Endothelial cell (in vitro differentiated cells): Measurements from ENCODE around the gene UGP2. TPM values are rescaled to one million over a fixed set of nuclear protein-coding genes. Genes with fewer than 3 reads are reported as not detected.
"Not testable (repeated sequence)": the region's sequence is repeated elsewhere in the genome, so short reads cannot be mapped to it uniquely, and the experiment has no call there.

Source experiments
- DNase-seq: peaks from one replicate; pipeline ENCODE4 v3.0.0; 2021; ENCODE audit warnings: low spot score
- H3K27ac Mint-ChIP-seq: one replicate; pipeline ENCODE4 v1.8.0; 2021; ENCODE audit warnings: mixed read lengths, inconsistent platforms; ENCODE audit not compliant: unreplicated experiment
- H3K27me3 Mint-ChIP-seq: one replicate; pipeline ENCODE4 v1.8.0; 2021; ENCODE audit warnings: mild to moderate bottlenecking, moderate library complexity, mixed read lengths, inconsistent platforms; ENCODE audit not compliant: unreplicated experiment
- H3K36me3 Mint-ChIP-seq: one replicate; pipeline ENCODE4 v1.8.0; 2021; ENCODE audit warnings: mild to moderate bottlenecking, low read depth, mixed read lengths, inconsistent platforms; ENCODE audit not compliant: unreplicated experiment
- H3K4me1 Mint-ChIP-seq: one replicate; pipeline ENCODE4 v1.8.0; 2021; ENCODE audit warnings: mild to moderate bottlenecking, mixed read lengths, inconsistent platforms; ENCODE audit not compliant: unreplicated experiment
- H3K4me3 Mint-ChIP-seq: one replicate; pipeline ENCODE4 v1.8.0; 2021; ENCODE audit warnings: mild to moderate bottlenecking, mixed read lengths, inconsistent platforms; ENCODE audit not compliant: unreplicated experiment
- H3K9me3 Mint-ChIP-seq: one replicate; pipeline ENCODE4 v1.8.0; 2021; ENCODE audit warnings: mixed read lengths, inconsistent platforms; ENCODE audit not compliant: unreplicated experiment
- total RNA-seq: library from RNA; stranded (reverse); fragmentation: NEBNext Ultra II Directional; extraction: Animal tissue kit (Norgen Biotek cat#: 25700); gene quantifications from one replicate; pipeline ENCODE4 v1.2.1, GENCODE V29; 2021; ENCODE audit not compliant: unreplicated experiment
- TF ChIP-seq, protein P1 (sequence below): fragments of 200-600 bp; sonication (generic); IDR thresholded peaks from one replicate; pipeline ENCODE4 v1.5.0; 2021; ENCODE audit warnings: antibody characterized with exemption; ENCODE audit not compliant: unreplicated experiment

UGP2 gene
- total RNA-seq, 1 donor from 2014 or later = 88.3 TPM

DNA sequence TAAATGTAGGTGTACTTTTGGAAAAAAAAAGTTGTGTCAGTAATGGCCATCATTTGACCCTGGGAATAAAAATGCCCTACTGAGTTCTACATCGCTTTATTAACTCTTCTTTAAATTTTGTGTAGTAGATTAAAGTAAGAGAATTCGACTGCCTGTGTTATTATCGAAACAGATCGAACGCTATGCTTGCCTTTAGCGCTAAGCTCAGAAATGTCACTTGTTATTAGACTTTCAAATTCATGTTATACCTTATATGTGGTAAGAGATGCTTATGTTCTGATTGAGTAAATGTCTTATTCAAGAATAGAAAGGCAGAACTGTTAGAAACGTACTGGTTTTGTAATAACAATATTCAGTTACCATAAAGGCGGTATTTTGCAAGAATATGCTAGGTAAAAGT, 1.4 kb downstream of the UGP2 start:
- no peaks in the 10 kb centered on the region for H3K9me3 Mint-ChIP-seq
- peak overlapping the region; percentile 96 for H3K27ac Mint-ChIP-seq
- DNase-seq = no peak
- no peaks in the 10 kb centered on the region for H3K36me3 Mint-ChIP-seq
- H3K4me3 Mint-ChIP-seq = peak overlapping the region; percentile 97
- peaks cover 23% of the 10 kb centered on the region for H3K4me1 Mint-ChIP-seq
- peaks cover 8% of the 10 kb centered on the region for H3K27me3 Mint-ChIP-seq
- TF ChIP-seq, protein P1, sequence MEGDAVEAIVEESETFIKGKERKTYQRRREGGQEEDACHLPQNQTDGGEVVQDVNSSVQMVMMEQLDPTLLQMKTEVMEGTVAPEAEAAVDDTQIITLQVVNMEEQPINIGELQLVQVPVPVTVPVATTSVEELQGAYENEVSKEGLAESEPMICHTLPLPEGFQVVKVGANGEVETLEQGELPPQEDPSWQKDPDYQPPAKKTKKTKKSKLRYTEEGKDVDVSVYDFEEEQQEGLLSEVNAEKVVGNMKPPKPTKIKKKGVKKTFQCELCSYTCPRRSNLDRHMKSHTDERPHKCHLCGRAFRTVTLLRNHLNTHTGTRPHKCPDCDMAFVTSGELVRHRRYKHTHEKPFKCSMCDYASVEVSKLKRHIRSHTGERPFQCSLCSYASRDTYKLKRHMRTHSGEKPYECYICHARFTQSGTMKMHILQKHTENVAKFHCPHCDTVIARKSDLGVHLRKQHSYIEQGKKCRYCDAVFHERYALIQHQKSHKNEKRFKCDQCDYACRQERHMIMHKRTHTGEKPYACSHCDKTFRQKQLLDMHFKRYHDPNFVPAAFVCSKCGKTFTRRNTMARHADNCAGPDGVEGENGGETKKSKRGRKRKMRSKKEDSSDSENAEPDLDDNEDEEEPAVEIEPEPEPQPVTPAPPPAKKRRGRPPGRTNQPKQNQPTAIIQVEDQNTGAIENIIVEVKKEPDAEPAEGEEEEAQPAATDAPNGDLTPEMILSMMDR = no peak

- H3K27ac Mint-ChIP-seq = no peak overlapping the region
- H3K4me3 Mint-ChIP-seq = no peak overlapping the region
- H3K36me3 Mint-ChIP-seq = no peaks in the 10 kb centered on the region
- no peaks in the 10 kb centered on the region for H3K9me3 Mint-ChIP-seq
- peaks cover 23% of the 10 kb centered on the region for H3K4me1 Mint-ChIP-seq
- no peak for DNase-seq
- H3K27me3 Mint-ChIP-seq = peaks cover 8% of the 10 kb centered on the region
- TF ChIP-seq, protein P1 = no peak
These were observed 2.1 kb downstream of the UGP2 start for GRCh38 chr2:63843791-63844190.

- no peaks in the 10 kb centered on the region for H3K36me3 Mint-ChIP-seq
- peaks cover 25% of the 10 kb centered on the region for H3K4me1 Mint-ChIP-seq
- peaks cover 8% of the 10 kb centered on the region for H3K27me3 Mint-ChIP-seq
- TF ChIP-seq, protein P1 = no peak
- H3K4me3 Mint-ChIP-seq = no peak overlapping the region
- no peaks in the 10 kb centered on the region for H3K9me3 Mint-ChIP-seq
- no peak for DNase-seq
- H3K27ac Mint-ChIP-seq = no peak overlapping the region
These were observed 2.9 kb downstream of the UGP2 start for GRCh38 chr2:63844616-63845015.

- no peak for DNase-seq
- H3K4me3 Mint-ChIP-seq = no peak overlapping the region
These were observed 4.2 kb downstream of the UGP2 start for GRCh38 chr2:63845866-63846265.

GRCh38 chr2:63846487-63846886, 4.8 kb downstream of the UGP2 start:
- Mint-ChIP-seq H3K9me3 (no peaks in the 10 kb centered on the region), H3K27ac (no peak overlapping the region), H3K27me3 (peaks cover 6% of the 10 kb centered on the region), H3K4me3 (no peak overlapping the region), H3K36me3 (no peaks in the 10 kb centered on the region), H3K4me1 (peaks cover 26% of the 10 kb centered on the region)
- no peak for DNase-seq
- TF ChIP-seq, protein P1 = no peak

More at GRCh38 chr2:63845866-63846265, 4.2 kb downstream of the UGP2 start:
- H3K27me3 Mint-ChIP-seq = peaks cover 6% of the 10 kb centered on the region
- H3K4me1 Mint-ChIP-seq = peaks cover 21% of the 10 kb centered on the region
- TF ChIP-seq, protein P1 = no peak
- H3K9me3 Mint-ChIP-seq = no peaks in the 10 kb centered on the region
- no peaks in the 10 kb centered on the region for H3K36me3 Mint-ChIP-seq
- H3K27ac Mint-ChIP-seq = no peak overlapping the region

GRCh38 chr2:63847571-63847970, 5.9 kb downstream of the UGP2 start:
- not testable (repeated sequence) for H3K9me3 Mint-ChIP-seq, DNase-seq, H3K4me3 Mint-ChIP-seq, H3K36me3 Mint-ChIP-seq, H3K27ac Mint-ChIP-seq, H3K27me3 Mint-ChIP-seq
- H3K4me1 Mint-ChIP-seq = peaks cover 30% of the 10 kb centered on the region
